HL-60 (cell line): Measurements from ENCODE around the gene SLC35A4.

Source experiments
- CTCF ChIP-seq: IDR thresholded peaks from one replicate; pipeline ENCODE4 v1.5.1; 2011; ENCODE audit warnings: low read length, control low read depth, inconsistent platforms; ENCODE audit not compliant: insufficient read depth
- POLR2AphosphoS5 ChIP-seq: IDR thresholded peaks from 2 replicates; pipeline ENCODE4 v1.6.1; 2012; ENCODE audit warnings: low read depth
- SPI1 ChIP-seq: IDR thresholded peaks from 2 replicates; pipeline ENCODE4 v1.6.1; 2012; ENCODE audit warnings: low read depth, mild to moderate bottlenecking, borderline replicate concordance
- TF ChIP-seq, protein P1 (sequence below): IDR thresholded peaks from 2 replicates; pipeline ENCODE4 v1.6.1; 2012; ENCODE audit warnings: low read depth; ENCODE audit not compliant: insufficient replicate concordance

GRCh38 chr5:140568443-140569063 lies 3.9 kb downstream of the SLC35A4 start:
- no peak for TF ChIP-seq SPI1
- TF ChIP-seq CTCF: no peak
- TF ChIP-seq, protein P1, sequence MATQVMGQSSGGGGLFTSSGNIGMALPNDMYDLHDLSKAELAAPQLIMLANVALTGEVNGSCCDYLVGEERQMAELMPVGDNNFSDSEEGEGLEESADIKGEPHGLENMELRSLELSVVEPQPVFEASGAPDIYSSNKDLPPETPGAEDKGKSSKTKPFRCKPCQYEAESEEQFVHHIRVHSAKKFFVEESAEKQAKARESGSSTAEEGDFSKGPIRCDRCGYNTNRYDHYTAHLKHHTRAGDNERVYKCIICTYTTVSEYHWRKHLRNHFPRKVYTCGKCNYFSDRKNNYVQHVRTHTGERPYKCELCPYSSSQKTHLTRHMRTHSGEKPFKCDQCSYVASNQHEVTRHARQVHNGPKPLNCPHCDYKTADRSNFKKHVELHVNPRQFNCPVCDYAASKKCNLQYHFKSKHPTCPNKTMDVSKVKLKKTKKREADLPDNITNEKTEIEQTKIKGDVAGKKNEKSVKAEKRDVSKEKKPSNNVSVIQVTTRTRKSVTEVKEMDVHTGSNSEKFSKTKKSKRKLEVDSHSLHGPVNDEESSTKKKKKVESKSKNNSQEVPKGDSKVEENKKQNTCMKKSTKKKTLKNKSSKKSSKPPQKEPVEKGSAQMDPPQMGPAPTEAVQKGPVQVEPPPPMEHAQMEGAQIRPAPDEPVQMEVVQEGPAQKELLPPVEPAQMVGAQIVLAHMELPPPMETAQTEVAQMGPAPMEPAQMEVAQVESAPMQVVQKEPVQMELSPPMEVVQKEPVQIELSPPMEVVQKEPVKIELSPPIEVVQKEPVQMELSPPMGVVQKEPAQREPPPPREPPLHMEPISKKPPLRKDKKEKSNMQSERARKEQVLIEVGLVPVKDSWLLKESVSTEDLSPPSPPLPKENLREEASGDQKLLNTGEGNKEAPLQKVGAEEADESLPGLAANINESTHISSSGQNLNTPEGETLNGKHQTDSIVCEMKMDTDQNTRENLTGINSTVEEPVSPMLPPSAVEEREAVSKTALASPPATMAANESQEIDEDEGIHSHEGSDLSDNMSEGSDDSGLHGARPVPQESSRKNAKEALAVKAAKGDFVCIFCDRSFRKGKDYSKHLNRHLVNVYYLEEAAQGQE: no peak
- TF ChIP-seq POLR2AphosphoS5: no peak
